DND-41 (cell line): ENCODE measurements around the gene MRS2.

Source experiments
- ATAC-seq: fragments of 200-7000 bp; cut with Tn5 transposase; 3 replicates; pipeline ENCODE4 v1.9.1; 2021; ENCODE audit warnings: low read depth; ENCODE audit not compliant: insufficient read depth
- DNase-seq: peaks from one replicate; pipeline ENCODE4 v3.0.0-alpha.2; 2020
- H2AFZ ChIP-seq: 2 replicates; pipeline ENCODE4 v1.6.0; 2012; ENCODE audit warnings: low read depth, low read length
- H3K27ac ChIP-seq: 2 replicates; pipeline ENCODE4 v1.5.1; 2012; ENCODE audit warnings: low read length, inconsistent platforms
- H3K27me3 ChIP-seq: fragments of 200-600 bp; sonication (generic); 2 replicates; pipeline ENCODE4 v1.6.0; 2012; ENCODE audit warnings: low read length, mild to moderate bottlenecking, inconsistent platforms; ENCODE audit not compliant: insufficient read depth, poor library complexity
- H3K36me3 ChIP-seq: 2 replicates; pipeline ENCODE4 v1.5.1; 2012; ENCODE audit warnings: low read length, inconsistent platforms; ENCODE audit not compliant: insufficient read depth
- H3K4me1 ChIP-seq: 2 replicates; pipeline ENCODE4 v1.5.1; 2012; ENCODE audit warnings: mild to moderate bottlenecking, low read length; ENCODE audit not compliant: insufficient read depth
- H3K4me2 ChIP-seq: 2 replicates; pipeline ENCODE4 v1.6.0; 2012; ENCODE audit warnings: mild to moderate bottlenecking, moderate library complexity, low read length, inconsistent platforms; ENCODE audit not compliant: insufficient read depth
- H3K4me3 ChIP-seq, 2 experiments: fragments of 200-600 bp in 1 of 2; shearing (Covaris generic) in 1 of 2; 2 replicates each; pipeline ENCODE4 v1.5.1; 2012 to 2016; ENCODE audit warnings: inconsistent platforms in 2 of 2, low read length in 2 of 2, mild to moderate bottlenecking in 2 of 2, low read depth in 1 of 2, moderate library complexity in 1 of 2
- H3K79me2 ChIP-seq: 2 replicates; pipeline ENCODE4 v1.6.0; 2012; ENCODE audit warnings: low read length, inconsistent platforms; ENCODE audit not compliant: insufficient read depth
- H3K9ac ChIP-seq: 2 replicates; pipeline ENCODE4 v1.6.0; 2012; ENCODE audit warnings: low read depth, mild to moderate bottlenecking, inconsistent platforms, low read length, moderate library complexity
- H3K9me3 ChIP-seq: 2 replicates; pipeline ENCODE4 v1.5.1; 2012; ENCODE audit warnings: low read length, moderate library complexity, mild to moderate bottlenecking, inconsistent platforms; ENCODE audit not compliant: insufficient read depth, severe bottlenecking
- H4K20me1 ChIP-seq: 2 replicates; pipeline ENCODE4 v1.6.0; 2012; ENCODE audit warnings: low read length; ENCODE audit not compliant: insufficient read depth
- CTCF ChIP-seq: IDR thresholded peaks from 2 replicates; pipeline ENCODE4 v1.5.1; 2012; ENCODE audit warnings: borderline replicate concordance, low read length, moderate library complexity, mild to moderate bottlenecking; ENCODE audit not compliant: poor library complexity, severe bottlenecking; ENCODE audit errors: extremely low read depth

MRS2 gene

GRCh38 chr6:24472181-24472580 lies 69.4 kb downstream of the MRS2 start:
- H4K20me1 ChIP-seq, result no peaks in the 10 kb centered on the region
- DNase-seq (no peak), ATAC-seq (no peak)
- no peaks in the 10 kb centered on the region for H3K9me3 ChIP-seq
- no peaks in the 10 kb centered on the region for H3K4me1 ChIP-seq
- no peak overlapping the region for H3K4me3 ChIP-seq
- no peak overlapping the region for H3K27ac ChIP-seq
- no peak for TF ChIP-seq CTCF
- no peak overlapping the region for H3K9ac ChIP-seq
- no peak overlapping the region for H3K4me2 ChIP-seq
- H2AFZ ChIP-seq, result no peak overlapping the region
- H3K36me3 ChIP-seq, result no peaks in the 10 kb centered on the region
- H3K79me2 ChIP-seq, result no peaks in the 10 kb centered on the region
- H3K27me3 ChIP-seq, result no peaks in the 10 kb centered on the region
